KMS-11 (cell line): Measurements from ENCODE around the gene GK2.

Source experiments
- H2AFZ ChIP-seq: fragments of 200-600 bp; sonication (generic); 2 replicates; pipeline ENCODE4 v1.6.1; 2016; ENCODE audit warnings: antibody characterized with exemption, mixed run types, low read depth
- H3K27ac ChIP-seq: fragments of 200-600 bp; sonication (generic); 2 replicates; pipeline ENCODE4 v1.6.1; 2016; ENCODE audit warnings: mild to moderate bottlenecking, mixed run types
- H3K27me3 ChIP-seq: fragments of 200-600 bp; sonication (generic); 2 replicates; pipeline ENCODE4 v1.6.1; 2017; ENCODE audit warnings: mild to moderate bottlenecking, low read depth, mixed run types, moderate library complexity; ENCODE audit not compliant: insufficient read depth
- H3K36me3 ChIP-seq: fragments of 200-600 bp; sonication (generic); 2 replicates; pipeline ENCODE4 v1.6.1; 2017; ENCODE audit warnings: mild to moderate bottlenecking, mixed run types; ENCODE audit not compliant: insufficient read depth
- H3K4me1 ChIP-seq: fragments of 200-600 bp; sonication (generic); 2 replicates; pipeline ENCODE4 v1.6.1; 2016; ENCODE audit warnings: mild to moderate bottlenecking, low read depth, mixed run types; ENCODE audit not compliant: poor library complexity, severe bottlenecking
- H3K4me2 ChIP-seq: fragments of 200-600 bp; sonication (generic); 2 replicates; pipeline ENCODE4 v1.7.0; 2016; ENCODE audit warnings: mild to moderate bottlenecking, mixed run types
- H3K4me3 ChIP-seq: fragments of 200-600 bp; sonication (generic); IDR thresholded peaks from 2 replicates; pipeline ENCODE4 v1.6.1; 2017; ENCODE audit warnings: low read depth, low read length, mixed read lengths; ENCODE audit not compliant: insufficient read depth
- H3K79me2 ChIP-seq: fragments of 200-600 bp; sonication (generic); 2 replicates; pipeline ENCODE4 v1.6.1; 2016; ENCODE audit warnings: low read depth, mixed run types; ENCODE audit not compliant: insufficient read depth
- H3K9ac ChIP-seq: fragments of 200-600 bp; sonication (generic); 2 replicates; pipeline ENCODE4 v1.6.1; 2016; ENCODE audit warnings: mild to moderate bottlenecking, mixed run types
- H4K20me1 ChIP-seq: fragments of 200-600 bp; sonication (generic); 2 replicates; pipeline ENCODE4 v1.6.1; 2016; ENCODE audit warnings: mild to moderate bottlenecking, mixed run types; ENCODE audit not compliant: insufficient read depth
- CTCF ChIP-seq: fragments of 200-600 bp; sonication (generic); conservative IDR thresholded peaks from 2 replicates; pipeline ENCODE4 v1.6.1; 2017; ENCODE audit warnings: low read depth, mild to moderate bottlenecking, antibody characterized with exemption, low read length, moderate library complexity, mixed read lengths

The GK2 gene

GRCh38 chr4:79446145-79446544 is 38.1 kb upstream of the GK2 start:
- Histone ChIP-seq H4K20me1 (no peaks in the 10 kb centered on the region), H3K79me2 (no peaks in the 10 kb centered on the region), H3K36me3 (no peaks in the 10 kb centered on the region), H2AFZ (no peak overlapping the region), H3K4me1 (no peaks in the 10 kb centered on the region), H3K4me2 (no peak overlapping the region), H3K27ac (no peak overlapping the region), H3K27me3 (no peaks in the 10 kb centered on the region), H3K4me3 (no peak overlapping the region), H3K9ac (no peak overlapping the region)
- no peak for TF ChIP-seq CTCF

- no peak overlapping the region for H3K4me2 ChIP-seq
- no peak overlapping the region for H3K4me3 ChIP-seq
- TF ChIP-seq CTCF, result no peak
- no peak overlapping the region for H3K9ac ChIP-seq
- no peaks in the 10 kb centered on the region for H3K36me3 ChIP-seq
- H2AFZ ChIP-seq, result no peak overlapping the region
- no peaks in the 10 kb centered on the region for H3K4me1 ChIP-seq
- H3K27ac ChIP-seq, result no peak overlapping the region
- H4K20me1 ChIP-seq, result no peaks in the 10 kb centered on the region
- no peaks in the 10 kb centered on the region for H3K27me3 ChIP-seq
- no peaks in the 10 kb centered on the region for H3K79me2 ChIP-seq
Observed at GRCh38 chr4:79445371-79445781, 37.3 kb upstream of the GK2 start.

- H3K4me2 ChIP-seq, result no peak overlapping the region
- no peak overlapping the region for H2AFZ ChIP-seq
- no peaks in the 10 kb centered on the region for H3K79me2 ChIP-seq
- no peak for TF ChIP-seq CTCF
- H3K36me3 ChIP-seq, result no peaks in the 10 kb centered on the region
- no peaks in the 10 kb centered on the region for H3K4me1 ChIP-seq
- no peak overlapping the region for H3K4me3 ChIP-seq
- no peaks in the 10 kb centered on the region for H3K27me3 ChIP-seq
- H4K20me1 ChIP-seq, result no peaks in the 10 kb centered on the region
- H3K9ac ChIP-seq, result no peak overlapping the region
- H3K27ac ChIP-seq, result no peak overlapping the region
Observed at GRCh38 chr4:79442422-79442821, 34.4 kb upstream of the GK2 start.

GRCh38 chr4:79439489-79439888 is 31.5 kb upstream of the GK2 start:
- Histone ChIP-seq H3K36me3 (no peaks in the 10 kb centered on the region), H3K27ac (no peak overlapping the region), H4K20me1 (no peaks in the 10 kb centered on the region), H3K9ac (no peak overlapping the region), H3K4me1 (no peaks in the 10 kb centered on the region), H3K27me3 (no peaks in the 10 kb centered on the region), H2AFZ (no peak overlapping the region), H3K79me2 (no peaks in the 10 kb centered on the region), H3K4me3 (no peak overlapping the region), H3K4me2 (no peak overlapping the region)
- no peak for TF ChIP-seq CTCF

- H3K27me3 ChIP-seq, result no peaks in the 10 kb centered on the region
- no peak overlapping the region for H3K4me3 ChIP-seq
- H3K9ac ChIP-seq, result no peak overlapping the region
- no peak overlapping the region for H3K4me2 ChIP-seq
- H3K36me3 ChIP-seq, result no peaks in the 10 kb centered on the region
- H3K4me1 ChIP-seq, result no peaks in the 10 kb centered on the region
- H2AFZ ChIP-seq, result no peak overlapping the region
- TF ChIP-seq CTCF, result no peak
- no peaks in the 10 kb centered on the region for H4K20me1 ChIP-seq
- no peak overlapping the region for H3K27ac ChIP-seq
- no peaks in the 10 kb centered on the region for H3K79me2 ChIP-seq
Observed at GRCh38 chr4:79431839-79432238, 23.8 kb upstream of the GK2 start.
